Measurements from ENCODE around the gene SYNE1. TPM values are rescaled to one million over a fixed set of nuclear protein-coding genes. Genes with fewer than 3 reads are reported as not detected.

Gene SYNE1
- total RNA-seq, 2 experiments from 2014 or later = 25.8 to 25.9 TPM

- Mint-ChIP-seq H3K9me3 (no peaks in the 10 kb centered on the region), H3K27ac (no peak overlapping the region), H3K4me1 (ENCODE audit: low read depth) (no peaks in the 10 kb centered on the region), H3K36me3 (peaks cover 49% of the 10 kb centered on the region), H3K4me3 (no peak overlapping the region), H3K27me3 (no peaks in the 10 kb centered on the region)
- no peak for DNase-seq
- POLR2A ChIA-PET = no interaction called here
- CTCF ChIA-PET = interaction anchor here (1.1 kb wide), 1 partner anchor 12 kb away, joined by 3 read pairs; no protein-coding TSS in a partner anchor
- intact Hi-C loops (cut with micrococcal nuclease) = no loop called here
Observed at GRCh38 chr6:152136449-152136825, 500.7 kb downstream of the SYNE1 start.

GRCh38 chr6:152135755-152136448 lies 501.3 kb downstream of the SYNE1 start:
- DNase-seq = no peak
- Mint-ChIP-seq H3K4me1 (ENCODE audit: low read depth) (no peaks in the 10 kb centered on the region), H3K27me3 (no peaks in the 10 kb centered on the region), H3K4me3 (no peak overlapping the region), H3K36me3 (peaks cover 45% of the 10 kb centered on the region), H3K9me3 (no peaks in the 10 kb centered on the region), H3K27ac (peak overlapping the region; percentile 1)
- intact Hi-C loops (cut with micrococcal nuclease) = no loop called here
- CTCF ChIA-PET = interaction anchor here (1.1 kb wide), 1 partner anchor 11 kb away, joined by 3 read pairs; no protein-coding TSS in a partner anchor
- POLR2A ChIA-PET = no interaction called here

- Mint-ChIP-seq H3K36me3 (peaks cover 42% of the 10 kb centered on the region), H3K27me3 (no peaks in the 10 kb centered on the region), H3K9me3 (no peaks in the 10 kb centered on the region), H3K4me1 (ENCODE audit: low read depth) (peaks cover 10% of the 10 kb centered on the region), H3K27ac (peak overlapping the region; percentile 68), H3K4me3 (no peak overlapping the region)
- DNase-seq = no peak
- CTCF ChIA-PET = no interaction called here
- POLR2A ChIA-PET = no interaction called here
- intact Hi-C loops (cut with micrococcal nuclease) = no loop called here
Observed at GRCh38 chr6:152130441-152130840, 506.7 kb downstream of the SYNE1 start.

GRCh38 chr6:152129691-152130151 lies 507.4 kb downstream of the SYNE1 start:
- ChIA-PET CTCF (no interaction called here), POLR2A (no interaction called here)
- intact Hi-C loops (cut with micrococcal nuclease) = no loop called here
- DNase-seq = no peak
- no peaks in the 10 kb centered on the region for H3K9me3 Mint-ChIP-seq
- peaks cover 39% of the 10 kb centered on the region for H3K36me3 Mint-ChIP-seq
- H3K4me3 Mint-ChIP-seq = no peak overlapping the region
- H3K27ac Mint-ChIP-seq = no peak overlapping the region
- H3K4me1 Mint-ChIP-seq (ENCODE audit: low read depth) = peaks cover 10% of the 10 kb centered on the region
- no peaks in the 10 kb centered on the region for H3K27me3 Mint-ChIP-seq

- Mint-ChIP-seq H3K36me3 (peaks cover 34% of the 10 kb centered on the region), H3K27ac (no peak overlapping the region), H3K9me3 (no peaks in the 10 kb centered on the region), H3K4me1 (ENCODE audit: low read depth) (peaks cover 10% of the 10 kb centered on the region), H3K4me3 (no peak overlapping the region), H3K27me3 (no peaks in the 10 kb centered on the region)
- no peak for DNase-seq
- intact Hi-C loops (cut with micrococcal nuclease) = no loop called here
- ChIA-PET POLR2A (no interaction called here), CTCF (interaction anchor here (1.0 to 4.4 kb wide), 2 partner anchors 437 to 452 kb away, joined by 3 to 39 read pairs; no protein-coding TSS in a partner anchor)
Observed at GRCh38 chr6:152127432-152128165, 509.6 kb downstream of the SYNE1 start.

GRCh38 chr6:152124429-152125074 lies 512.6 kb downstream of the SYNE1 start:
- peaks cover 38% of the 10 kb centered on the region for H3K36me3 Mint-ChIP-seq
- no peak overlapping the region for H3K4me3 Mint-ChIP-seq
- H3K27me3 Mint-ChIP-seq = no peaks in the 10 kb centered on the region
- no peaks in the 10 kb centered on the region for H3K9me3 Mint-ChIP-seq
- DNase-seq = no peak
- ChIA-PET CTCF (interaction anchor here (0.5 to 4.4 kb wide), 30 partner anchors 10 to 719 kb away, joined by 3 to 39 read pairs (median 3); partner anchors contain the start of gene ESR1), POLR2A (no interaction called here)
- no peak overlapping the region for H3K27ac Mint-ChIP-seq
- intact Hi-C loops (cut with micrococcal nuclease) = loop anchor here (1.0 kb wide), 3 partner anchors 359 to 449 kb away; no protein-coding TSS in a partner anchor
- H3K4me1 Mint-ChIP-seq (ENCODE audit: low read depth) = no peaks in the 10 kb centered on the region

GRCh38 chr6:152123076-152123475 lies 514.1 kb downstream of the SYNE1 start:
- ChIA-PET POLR2A (no interaction called here), CTCF (interaction anchor here (0.9 to 4.4 kb wide), 5 partner anchors 357 to 717 kb away, joined by 3 to 39 read pairs (median 10); no protein-coding TSS in a partner anchor)
- no peaks in the 10 kb centered on the region for H3K27me3 Mint-ChIP-seq
- peaks cover under 1% of the 10 kb centered on the region for H3K4me1 Mint-ChIP-seq (ENCODE audit: low read depth)
- no peak overlapping the region for H3K4me3 Mint-ChIP-seq
- peaks cover 4% of the 10 kb centered on the region for H3K9me3 Mint-ChIP-seq
- H3K27ac Mint-ChIP-seq = no peak overlapping the region
- intact Hi-C loops (cut with micrococcal nuclease) = no loop called here
- DNase-seq = no peak
- peaks cover 31% of the 10 kb centered on the region for H3K36me3 Mint-ChIP-seq

- Mint-ChIP-seq H3K9me3 (peaks cover 5% of the 10 kb centered on the region), H3K36me3 (peaks cover 28% of the 10 kb centered on the region), H3K27me3 (no peaks in the 10 kb centered on the region), H3K4me3 (no peak overlapping the region), H3K27ac (no peak overlapping the region), H3K4me1 (ENCODE audit: low read depth) (peaks cover 3% of the 10 kb centered on the region)
- CTCF ChIA-PET = interaction anchor here (0.6 kb wide), 1 partner anchor 145 kb away, joined by 3 read pairs; no protein-coding TSS in a partner anchor
- DNase-seq = no peak
- intact Hi-C loops (cut with micrococcal nuclease) = no loop called here
- POLR2A ChIA-PET = no interaction called here
Observed at GRCh38 chr6:152122434-152122833, 514.7 kb downstream of the SYNE1 start.

GRCh38 chr6:152121910-152122309 lies 515.3 kb downstream of the SYNE1 start:
- H3K36me3 Mint-ChIP-seq = peaks cover 28% of the 10 kb centered on the region
- no peak for DNase-seq
- H3K27me3 Mint-ChIP-seq = no peaks in the 10 kb centered on the region
- POLR2A ChIA-PET = no interaction called here
- no peak overlapping the region for H3K4me3 Mint-ChIP-seq
- CTCF ChIA-PET = interaction anchor here (0.6 kb wide), 1 partner anchor 146 kb away, joined by 3 read pairs; no protein-coding TSS in a partner anchor
- intact Hi-C loops (cut with micrococcal nuclease) = no loop called here
- peaks cover 3% of the 10 kb centered on the region for H3K4me1 Mint-ChIP-seq (ENCODE audit: low read depth)
- H3K27ac Mint-ChIP-seq = no peak overlapping the region
- H3K9me3 Mint-ChIP-seq = peaks cover 5% of the 10 kb centered on the region

GRCh38 chr6:152119831-152120230 lies 517.3 kb downstream of the SYNE1 start:
- ChIA-PET CTCF (no interaction called here), POLR2A (no interaction called here)
- Mint-ChIP-seq H3K36me3 (peaks cover 28% of the 10 kb centered on the region), H3K27me3 (no peaks in the 10 kb centered on the region), H3K4me1 (ENCODE audit: low read depth) (peaks cover 3% of the 10 kb centered on the region), H3K9me3 (peaks cover 5% of the 10 kb centered on the region), H3K27ac (no peak overlapping the region), H3K4me3 (no peak overlapping the region)
- intact Hi-C loops (cut with micrococcal nuclease) = no loop called here
- DNase-seq = no peak

- H3K9me3 Mint-ChIP-seq = peaks cover 5% of the 10 kb centered on the region
- H3K27ac Mint-ChIP-seq = no peak overlapping the region
- no peak overlapping the region for H3K4me3 Mint-ChIP-seq
- POLR2A ChIA-PET = no interaction called here
- CTCF ChIA-PET = interaction anchor here (0.6 kb wide), 1 partner anchor 107 kb away, joined by 3 read pairs; no protein-coding TSS in a partner anchor
- peaks cover 28% of the 10 kb centered on the region for H3K36me3 Mint-ChIP-seq
- no peak for DNase-seq
- peaks cover 3% of the 10 kb centered on the region for H3K4me1 Mint-ChIP-seq (ENCODE audit: low read depth)
- intact Hi-C loops (cut with micrococcal nuclease) = no loop called here
- H3K27me3 Mint-ChIP-seq = no peaks in the 10 kb centered on the region
Observed at GRCh38 chr6:152118678-152119077, 518.5 kb downstream of the SYNE1 start.

GRCh38 chr6:152118224-152118623 lies 518.9 kb downstream of the SYNE1 start:
- peaks cover 3% of the 10 kb centered on the region for H3K4me1 Mint-ChIP-seq (ENCODE audit: low read depth)
- H3K27me3 Mint-ChIP-seq = peaks cover 1% of the 10 kb centered on the region
- peaks cover 5% of the 10 kb centered on the region for H3K9me3 Mint-ChIP-seq
- H3K27ac Mint-ChIP-seq = no peak overlapping the region
- H3K36me3 Mint-ChIP-seq = peaks cover 28% of the 10 kb centered on the region
- ChIA-PET POLR2A (no interaction called here), CTCF (interaction anchor here (0.6 to 1.5 kb wide), 3 partner anchors 107 to 442 kb away, joined by 3 to 6 read pairs (median 3); no protein-coding TSS in a partner anchor)
- no peak overlapping the region for H3K4me3 Mint-ChIP-seq
- intact Hi-C loops (cut with micrococcal nuclease) = no loop called here
- no peak for DNase-seq
